C4-2B (cell line): ENCODE data around the gene OTX2.

Experiments
- H3K27ac ChIP-seq: fragments of 450-650 bp; 2 replicates; pipeline ENCODE4 v1.5.1; 2017
- ZFX ChIP-seq: fragments of 450-650 bp; IDR thresholded peaks from 2 replicates; pipeline ENCODE4 v1.6.1; 2017
- TF ChIP-seq, protein P1 (sequence below): fragments of 450-650 bp; conservative IDR thresholded peaks from 2 replicates; pipeline ENCODE4 v1.5.1; 2017; ENCODE audit warnings: mild to moderate bottlenecking

OTX2 gene

DNA sequence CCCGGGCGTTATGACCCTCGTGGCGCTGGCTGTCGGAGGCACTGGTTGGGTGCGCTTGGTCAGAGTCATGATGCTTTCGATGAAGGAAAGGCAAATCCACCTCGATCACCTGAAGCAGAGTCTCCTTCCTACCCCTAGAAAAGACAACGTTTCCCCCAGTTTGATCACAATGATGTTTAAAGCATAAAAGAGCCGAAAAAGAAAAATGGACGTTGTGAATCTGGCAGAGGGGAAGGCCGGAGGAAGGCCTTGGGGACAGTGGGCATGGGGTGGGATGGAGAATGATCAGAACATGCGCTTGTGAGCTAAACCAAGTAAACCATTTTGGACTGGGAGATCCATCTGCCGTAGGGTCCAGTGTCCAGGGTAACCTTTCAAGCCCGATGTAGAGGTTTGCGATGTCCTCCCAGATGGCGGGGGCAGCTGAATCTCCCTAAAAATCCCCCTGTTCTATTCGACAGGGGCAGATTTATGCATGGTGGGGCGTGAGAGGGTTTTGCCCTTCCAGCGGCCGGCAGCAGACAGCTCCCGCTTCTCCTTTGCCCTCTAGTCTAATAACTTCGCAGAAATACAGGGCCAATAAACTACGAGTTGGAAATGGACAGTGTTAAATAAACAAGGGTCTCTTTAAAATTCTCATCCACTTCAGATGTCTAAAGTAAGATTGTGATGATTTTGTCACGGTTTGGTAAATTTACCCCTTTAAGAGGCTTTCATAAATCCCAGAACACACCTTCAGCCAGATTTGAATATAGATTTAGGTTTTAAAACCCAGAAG lies 2.3 kb upstream of the OTX2 start:
- H3K27ac ChIP-seq, result no peak overlapping the region
- TF ChIP-seq, protein P1, sequence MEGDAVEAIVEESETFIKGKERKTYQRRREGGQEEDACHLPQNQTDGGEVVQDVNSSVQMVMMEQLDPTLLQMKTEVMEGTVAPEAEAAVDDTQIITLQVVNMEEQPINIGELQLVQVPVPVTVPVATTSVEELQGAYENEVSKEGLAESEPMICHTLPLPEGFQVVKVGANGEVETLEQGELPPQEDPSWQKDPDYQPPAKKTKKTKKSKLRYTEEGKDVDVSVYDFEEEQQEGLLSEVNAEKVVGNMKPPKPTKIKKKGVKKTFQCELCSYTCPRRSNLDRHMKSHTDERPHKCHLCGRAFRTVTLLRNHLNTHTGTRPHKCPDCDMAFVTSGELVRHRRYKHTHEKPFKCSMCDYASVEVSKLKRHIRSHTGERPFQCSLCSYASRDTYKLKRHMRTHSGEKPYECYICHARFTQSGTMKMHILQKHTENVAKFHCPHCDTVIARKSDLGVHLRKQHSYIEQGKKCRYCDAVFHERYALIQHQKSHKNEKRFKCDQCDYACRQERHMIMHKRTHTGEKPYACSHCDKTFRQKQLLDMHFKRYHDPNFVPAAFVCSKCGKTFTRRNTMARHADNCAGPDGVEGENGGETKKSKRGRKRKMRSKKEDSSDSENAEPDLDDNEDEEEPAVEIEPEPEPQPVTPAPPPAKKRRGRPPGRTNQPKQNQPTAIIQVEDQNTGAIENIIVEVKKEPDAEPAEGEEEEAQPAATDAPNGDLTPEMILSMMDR, result no peak
- no peak for TF ChIP-seq ZFX

DNA sequence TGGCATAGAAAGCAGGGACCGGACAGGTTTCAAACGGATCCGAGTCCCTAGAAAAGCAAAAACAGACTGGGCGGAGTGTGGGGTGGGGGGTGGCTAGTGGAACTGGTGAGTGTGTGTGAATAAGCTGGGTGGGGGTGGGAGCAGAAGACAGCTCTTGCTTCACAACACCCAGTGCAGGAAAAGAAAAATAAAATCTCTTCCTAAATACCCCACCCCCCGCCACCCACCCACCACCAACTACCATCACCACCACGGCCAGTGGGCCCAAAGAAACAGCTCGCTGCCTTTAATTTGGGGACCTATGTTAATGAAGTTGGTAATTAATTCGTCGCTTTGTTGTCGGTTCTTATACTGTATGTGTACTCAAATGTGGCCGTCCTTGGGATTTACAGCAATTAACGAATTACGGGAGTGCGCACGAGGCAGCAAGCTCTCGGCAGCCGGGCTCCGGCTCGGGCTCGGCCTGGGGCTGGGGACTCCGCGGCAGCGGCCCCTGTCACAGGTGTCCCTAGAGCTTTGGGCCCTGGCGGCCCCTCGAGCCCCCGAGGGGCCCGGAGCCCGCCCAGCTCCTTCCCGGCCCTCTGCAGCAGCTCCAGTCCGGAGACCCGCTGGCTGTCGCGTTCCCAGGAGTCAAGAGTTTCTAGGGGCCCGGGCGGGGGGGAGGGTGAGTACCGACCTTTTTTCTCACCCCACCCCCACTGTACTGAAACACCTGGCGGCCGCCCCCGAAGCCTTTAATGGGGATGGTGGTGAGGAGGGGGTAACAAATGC lies 1.5 kb upstream of the OTX2 start:
- H3K27ac ChIP-seq, result no peak overlapping the region
- TF ChIP-seq, protein P1, result no peak
- TF ChIP-seq ZFX, result no peak

DNA sequence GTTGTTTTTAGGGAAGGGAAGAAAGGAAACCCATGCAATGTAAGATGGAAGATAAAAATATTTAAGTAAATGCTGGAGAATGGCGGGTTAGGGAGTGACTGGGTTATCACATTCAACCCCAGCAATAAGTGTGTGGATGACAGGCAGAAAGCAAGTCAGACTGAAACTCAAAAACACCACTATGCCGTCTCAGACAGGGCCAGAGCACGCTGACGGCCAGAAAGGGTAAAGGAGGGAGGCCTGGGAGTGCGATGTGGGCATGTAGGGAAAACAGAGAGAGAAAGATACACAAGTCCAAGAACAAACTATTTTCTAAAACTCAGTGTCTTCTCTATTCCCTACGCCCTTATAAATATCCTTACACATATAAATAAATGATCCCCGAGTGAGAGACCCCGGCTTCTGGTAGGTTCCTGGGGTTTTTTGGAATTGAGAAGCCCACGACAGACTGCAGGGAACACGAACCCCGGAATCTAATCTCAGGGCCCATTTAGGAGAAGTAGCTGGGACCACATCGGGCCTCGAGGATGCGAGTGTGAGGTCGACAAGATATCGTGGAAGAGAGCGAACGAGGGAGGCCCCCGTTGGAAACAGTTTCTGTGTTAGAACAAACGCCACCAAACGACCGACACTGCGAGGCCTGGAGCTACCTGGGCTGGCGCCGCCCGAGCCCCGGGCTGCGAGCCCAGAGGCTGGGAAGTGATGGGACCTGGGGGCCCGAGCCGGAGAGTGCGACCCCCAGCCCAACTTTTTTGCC lies 735 bp upstream of the OTX2 start:
- no peak overlapping the region for H3K27ac ChIP-seq
- TF ChIP-seq, protein P1, result no peak
- TF ChIP-seq ZFX, result no peak

DNA sequence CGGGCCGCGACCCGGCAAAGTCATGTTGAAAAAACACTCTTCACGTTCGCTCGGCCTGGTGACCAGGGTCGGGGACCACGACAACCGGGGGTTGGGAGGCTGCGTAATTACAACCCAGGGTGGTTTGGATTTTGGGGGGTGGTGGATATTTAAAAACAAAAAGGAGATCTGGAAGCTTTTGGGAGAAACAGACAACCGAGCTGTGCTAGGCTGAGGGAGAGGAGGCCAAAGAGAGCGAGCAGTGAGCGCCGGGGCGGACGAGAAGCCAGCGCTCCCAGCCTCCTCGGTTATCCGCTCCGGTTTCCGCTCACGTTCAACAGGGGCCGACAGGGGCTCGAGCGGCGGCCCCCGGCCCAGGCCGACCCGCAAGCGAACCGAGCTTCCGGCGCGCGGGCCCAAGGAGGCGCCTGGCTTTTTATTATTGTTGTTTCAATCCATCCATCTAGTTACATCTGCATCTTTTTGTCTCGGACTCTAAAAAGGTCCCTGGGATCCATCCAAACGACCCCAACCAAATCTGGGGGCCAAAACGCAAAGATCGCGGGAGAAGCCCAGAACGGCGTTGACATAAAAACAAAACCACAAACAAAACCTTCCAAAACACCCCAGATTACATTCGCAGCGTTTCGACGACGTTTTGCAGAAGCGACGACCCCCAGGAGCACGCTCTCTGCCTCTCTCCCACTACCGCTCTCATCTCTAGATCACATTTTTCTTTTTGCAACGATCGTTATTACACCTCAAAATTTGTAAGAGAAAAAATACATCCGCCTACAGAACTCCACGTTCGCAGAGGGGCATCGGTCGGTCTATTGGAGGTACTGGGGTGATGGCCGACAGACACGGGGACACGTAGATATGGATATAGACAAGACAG lies 771 bp downstream of the OTX2 start:
- H3K27ac ChIP-seq, result no peak overlapping the region
- TF ChIP-seq, protein P1, result no peak
- TF ChIP-seq ZFX, result no peak

DNA sequence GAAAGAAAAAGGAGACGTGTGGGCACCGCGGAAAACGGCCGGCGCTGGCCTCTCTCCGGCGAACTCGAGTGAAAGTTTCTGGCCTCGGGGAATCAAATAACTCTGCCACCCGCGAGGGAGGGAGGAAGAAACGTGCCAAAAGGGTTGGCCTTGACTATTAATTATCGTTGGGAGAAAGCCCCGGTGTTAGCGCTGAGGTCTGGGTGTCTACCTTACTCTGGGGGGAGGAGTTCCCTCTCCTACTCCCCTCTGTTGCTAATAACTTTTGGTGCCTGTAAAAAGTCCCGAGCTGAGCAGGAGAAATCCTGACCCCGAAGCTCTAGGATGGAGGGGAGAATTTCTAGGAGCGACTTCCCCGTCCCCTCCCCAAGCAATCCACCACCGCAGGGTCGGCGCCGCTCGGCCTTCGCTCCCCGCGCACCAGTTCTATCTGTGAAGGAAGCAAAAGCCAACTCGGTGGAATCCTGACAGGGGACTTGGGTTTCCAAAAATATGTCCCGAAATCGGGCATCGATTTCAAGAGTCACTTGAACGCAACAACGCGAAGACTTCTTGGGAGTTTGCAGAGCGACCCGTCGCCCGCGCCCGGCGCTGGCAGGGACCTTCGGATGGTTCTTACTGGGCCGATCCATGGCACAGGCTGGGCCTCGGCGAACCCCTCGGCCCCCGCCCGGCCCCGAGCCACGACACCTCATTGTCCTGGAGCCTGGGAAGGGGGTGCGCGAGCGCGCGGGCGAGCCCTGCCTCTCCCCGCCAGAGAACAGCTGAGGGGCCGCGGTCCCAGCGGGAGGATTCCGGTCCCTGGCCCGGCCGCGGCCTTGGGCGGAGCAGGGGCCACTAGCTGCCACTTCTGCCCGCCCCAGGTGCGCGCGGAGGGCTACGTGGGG lies 1.7 kb downstream of the OTX2 start:
- TF ChIP-seq, protein P1, result no peak
- TF ChIP-seq ZFX, result no peak
- no peak overlapping the region for H3K27ac ChIP-seq

DNA sequence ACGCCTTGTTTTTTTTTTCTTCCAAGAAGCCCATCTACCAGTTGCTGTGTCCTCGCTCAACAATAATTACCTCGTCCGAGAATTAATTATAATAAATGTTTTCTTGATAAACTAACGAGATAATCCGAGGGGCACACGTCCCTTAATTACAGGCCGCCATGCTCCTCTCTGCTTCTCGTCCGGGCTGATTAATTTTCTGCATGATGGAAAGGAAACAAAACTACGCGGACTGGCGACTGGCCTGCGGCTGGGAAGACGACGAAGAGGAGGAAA lies 2.2 kb downstream of the OTX2 start:
- TF ChIP-seq, protein P1, result no peak
- no peak for TF ChIP-seq ZFX
- no peak overlapping the region for H3K27ac ChIP-seq
